HG02852 (cell line): ENCODE measurements around the gene AZU1.

ENCODE experiments used
- ATAC-seq: cut with Tn5 transposase; IDR thresholded peaks from one replicate; pipeline ENCODE4 v1.9.1; 2021; ENCODE audit warnings: mild to moderate bottlenecking, moderate library complexity; ENCODE audit not compliant: unreplicated experiment

AZU1 gene, protein sequence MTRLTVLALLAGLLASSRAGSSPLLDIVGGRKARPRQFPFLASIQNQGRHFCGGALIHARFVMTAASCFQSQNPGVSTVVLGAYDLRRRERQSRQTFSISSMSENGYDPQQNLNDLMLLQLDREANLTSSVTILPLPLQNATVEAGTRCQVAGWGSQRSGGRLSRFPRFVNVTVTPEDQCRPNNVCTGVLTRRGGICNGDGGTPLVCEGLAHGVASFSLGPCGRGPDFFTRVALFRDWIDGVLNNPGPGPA

DNA sequence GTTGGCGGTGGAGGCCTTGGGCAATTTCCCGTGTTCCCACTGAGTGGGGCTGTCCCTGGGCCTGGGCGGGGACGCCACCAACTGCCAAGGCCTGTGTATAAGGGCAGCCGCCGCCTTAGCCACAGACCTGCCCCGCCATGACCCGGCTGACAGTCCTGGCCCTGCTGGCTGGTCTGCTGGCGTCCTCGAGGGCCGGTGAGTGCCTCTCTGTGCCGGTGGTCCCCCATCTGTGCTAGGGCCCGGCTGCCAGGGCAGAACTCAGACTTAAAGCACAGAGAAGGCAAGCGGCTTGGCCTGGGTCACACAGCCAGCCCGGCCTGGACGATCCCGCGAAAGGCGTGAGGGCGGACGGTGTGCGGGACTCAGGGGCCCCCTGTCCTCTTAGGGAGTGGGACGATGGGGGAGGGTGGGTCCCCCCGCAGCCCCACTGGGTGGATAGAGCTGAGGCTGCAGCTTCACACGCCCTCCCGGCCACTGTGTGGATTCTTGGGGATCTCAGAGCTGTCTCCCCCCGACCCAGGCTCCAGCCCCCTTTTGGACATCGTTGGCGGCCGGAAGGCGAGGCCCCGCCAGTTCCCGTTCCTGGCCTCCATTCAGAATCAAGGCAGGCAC is at the start of gene AZU1:
TSS of gene AZU1 (plus strand) at position 128 of the 612 bp plus-strand sequence. CDS start at position 138, 10 bp downstream.
- ATAC-seq = no peak

DNA sequence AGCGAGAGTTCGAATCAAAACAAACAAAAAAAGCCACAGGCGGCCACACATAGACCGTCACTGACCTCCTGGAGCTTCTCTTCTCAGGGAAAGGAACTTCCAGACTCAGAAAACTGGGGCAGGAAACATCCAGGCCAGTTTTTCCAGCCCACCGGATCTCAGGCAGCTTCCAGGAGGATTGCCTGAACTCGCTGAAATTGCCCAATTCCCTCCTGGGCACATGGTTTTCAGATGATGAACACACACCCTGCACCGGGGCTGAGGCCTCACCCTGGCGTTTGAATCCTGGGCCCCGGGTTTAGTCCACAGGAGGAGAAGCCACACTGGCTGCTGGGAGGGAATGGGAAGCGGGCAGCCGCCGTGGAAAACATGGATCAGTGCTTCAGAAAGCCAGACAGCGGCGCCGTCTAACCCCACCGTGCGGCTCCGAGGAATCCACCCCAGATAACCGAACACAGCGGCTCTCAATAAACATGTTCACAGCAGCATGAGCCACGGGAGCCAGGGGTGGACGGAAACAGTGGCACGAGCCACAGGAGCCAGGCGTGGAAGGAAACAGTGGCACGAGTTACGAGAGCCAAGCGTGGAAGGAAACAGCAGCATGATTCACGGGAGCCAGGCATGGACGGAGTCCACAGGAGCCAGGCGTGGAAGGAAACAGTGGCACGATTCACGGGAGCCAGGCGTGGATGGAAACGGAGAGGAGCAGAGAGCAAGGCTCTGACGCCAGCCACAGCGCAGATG is 48.6 kb upstream of the AZU1 start:
- no peak for ATAC-seq

DNA sequence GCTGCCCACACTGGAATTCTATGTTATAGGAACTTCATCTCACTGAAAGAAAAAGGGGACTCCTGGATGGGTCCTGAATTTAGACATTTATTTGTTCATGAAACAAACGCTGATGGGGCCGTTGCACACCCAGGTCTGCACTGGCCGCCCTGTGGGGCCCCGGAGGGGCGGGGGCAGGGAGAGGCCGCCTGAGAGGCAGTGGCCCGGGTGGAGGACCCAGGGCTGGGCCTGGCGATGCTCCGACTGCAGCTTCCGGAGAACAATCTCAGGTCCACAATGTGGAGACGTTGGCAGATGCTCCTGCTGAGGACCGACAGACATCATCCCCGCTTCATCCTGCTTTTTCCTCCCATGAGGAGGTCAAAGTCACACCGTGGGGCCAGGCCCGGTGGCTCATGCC is 46.7 kb upstream of the AZU1 start:
- no peak for ATAC-seq

DNA sequence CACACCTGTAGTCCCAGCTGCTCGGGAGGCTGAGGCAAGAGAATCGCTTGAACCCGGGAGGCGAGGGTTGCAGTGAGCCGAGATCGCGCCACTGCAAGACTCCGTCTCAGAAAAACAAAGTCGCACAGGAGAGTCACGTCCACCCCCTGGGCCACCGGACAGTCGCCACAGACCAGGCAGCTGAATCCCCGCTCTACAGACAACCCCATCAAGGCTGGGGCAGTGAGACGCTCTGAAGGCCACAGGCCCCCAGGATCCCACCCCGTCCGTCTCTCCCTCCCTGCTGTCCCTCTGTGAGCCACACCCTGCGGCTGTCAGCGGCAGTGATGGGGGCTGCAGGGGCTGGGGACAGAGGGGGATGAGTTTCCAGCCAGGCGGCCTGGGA is 45.8 kb upstream of the AZU1 start:
- ATAC-seq = no peak

DNA sequence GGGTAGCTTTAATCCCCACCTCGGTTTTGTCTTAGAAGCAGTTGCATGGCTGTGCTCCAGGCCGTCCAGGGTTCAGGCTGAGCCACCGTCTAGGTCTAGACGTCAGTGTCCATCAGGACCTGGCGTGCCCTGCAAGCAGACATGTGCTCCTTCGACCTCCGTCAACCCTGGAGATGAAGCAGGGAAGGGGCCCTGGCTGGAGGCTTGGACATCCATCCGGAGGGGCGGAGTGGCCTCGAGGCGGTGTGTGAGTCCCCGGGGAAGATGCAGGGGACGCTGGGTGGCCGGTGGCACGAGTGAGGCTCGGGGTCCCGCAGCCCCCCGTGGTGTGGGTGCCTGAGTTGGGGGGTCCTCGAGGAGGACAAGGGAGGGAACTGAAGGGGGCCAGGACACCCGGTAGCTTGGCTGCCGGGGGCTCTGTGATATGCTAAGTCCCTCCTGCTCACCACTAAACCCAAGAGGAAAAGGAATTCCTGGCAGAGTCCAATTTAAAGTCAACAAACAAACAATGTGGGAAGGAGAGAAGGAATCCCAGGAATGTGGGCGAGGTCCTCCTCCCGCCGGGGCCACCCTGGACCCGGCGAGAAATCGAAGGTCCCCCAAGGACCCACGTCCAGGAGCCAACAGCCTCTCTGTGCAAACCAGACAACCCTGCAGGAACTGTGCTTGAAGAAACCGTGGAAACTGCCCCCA is 45.3 kb upstream of the AZU1 start:
- no peak for ATAC-seq

DNA sequence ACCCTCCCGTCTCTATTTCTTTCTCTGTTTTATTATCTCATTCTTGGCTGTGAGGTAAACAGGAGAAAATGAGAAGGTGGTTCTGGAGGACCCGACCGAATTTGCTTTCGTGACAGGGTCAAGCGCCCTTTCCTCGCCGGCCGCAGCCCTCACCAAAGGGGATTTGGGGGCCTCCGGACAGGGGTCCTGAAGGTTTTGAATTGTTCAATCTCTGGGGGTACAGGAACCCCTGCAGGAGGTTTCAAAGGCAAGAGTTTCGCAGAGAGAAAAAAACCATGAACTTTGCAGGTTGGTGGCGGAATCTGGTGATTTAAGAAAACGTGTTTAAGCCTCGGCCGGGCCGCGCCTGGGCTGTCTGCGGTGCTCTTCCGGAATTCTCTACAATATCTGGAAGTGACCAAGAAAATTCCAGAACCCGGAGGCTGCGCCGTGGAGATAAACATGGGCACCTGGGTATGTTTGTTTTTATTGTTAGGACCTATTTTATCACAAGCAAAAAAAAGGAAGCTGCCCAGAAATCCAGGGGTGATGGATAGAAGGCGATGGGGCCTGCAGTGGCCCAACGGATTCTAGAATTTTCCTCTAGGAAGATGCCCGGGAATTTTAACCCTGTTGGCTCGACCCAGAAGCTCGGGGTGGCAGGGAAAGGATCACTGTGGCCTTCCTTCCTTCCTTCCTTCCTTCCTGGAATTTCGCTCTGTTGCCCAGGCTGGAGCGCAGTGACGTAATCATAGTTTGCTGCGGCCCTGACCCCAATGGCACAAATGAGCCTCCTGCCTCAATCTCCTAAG is 44.6 kb upstream of the AZU1 start:
- no peak for ATAC-seq

DNA sequence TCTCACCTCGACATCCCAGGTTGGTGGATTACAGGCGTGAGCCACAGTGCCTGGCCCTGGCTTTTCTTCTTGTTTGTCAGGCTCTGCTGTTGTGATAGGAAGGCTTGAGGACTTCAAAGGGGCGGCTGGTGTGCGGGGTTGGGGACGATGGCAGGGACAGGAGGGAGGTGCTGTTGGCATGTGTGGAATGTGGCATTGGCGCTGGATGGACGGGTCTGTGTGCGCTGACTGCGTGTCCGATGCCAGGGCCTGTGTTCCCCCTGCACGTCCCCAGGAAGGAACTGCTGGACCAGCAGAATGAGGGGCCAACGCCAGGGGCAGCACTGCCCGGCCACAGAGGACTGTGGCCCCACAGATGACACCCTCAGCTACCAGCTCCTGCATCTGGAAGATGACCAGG is 43.1 kb upstream of the AZU1 start:
- ATAC-seq = no peak

DNA sequence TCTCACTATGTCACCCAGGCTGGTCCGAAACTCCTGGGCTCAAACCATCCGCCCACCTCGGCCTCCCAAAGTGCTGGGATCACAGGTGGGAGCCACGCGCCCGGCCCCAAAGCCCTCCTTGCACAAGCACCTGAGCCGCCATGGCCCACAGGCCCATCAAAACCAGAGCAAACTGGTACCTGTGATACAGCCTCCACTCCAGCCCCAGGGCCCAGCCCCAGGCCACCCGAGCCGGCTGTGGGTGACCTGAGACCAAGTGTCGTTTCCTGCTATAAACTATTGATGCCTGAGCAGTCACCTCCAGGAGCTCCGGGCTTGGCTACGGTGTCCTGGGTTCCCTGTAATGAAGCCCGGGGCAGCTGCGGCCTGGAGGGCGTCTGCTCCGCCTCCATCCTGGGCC is 40.1 kb upstream of the AZU1 start:
- ATAC-seq = no peak

DNA sequence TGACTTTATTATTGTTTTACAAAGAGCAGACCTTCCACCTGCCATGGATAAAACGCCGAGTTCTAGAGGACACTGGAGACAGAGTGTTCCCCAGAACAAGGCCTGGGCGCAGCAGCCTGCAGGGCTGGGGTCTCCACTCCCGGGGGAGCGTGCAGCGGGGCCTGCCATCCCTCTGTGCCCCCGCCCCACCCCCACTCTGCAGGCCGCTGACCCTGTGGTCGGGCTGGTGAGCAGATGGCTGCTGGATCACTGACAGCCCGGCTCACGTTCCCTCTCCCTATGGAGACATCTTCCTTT is 39.0 kb upstream of the AZU1 start:
- ATAC-seq = no peak

DNA sequence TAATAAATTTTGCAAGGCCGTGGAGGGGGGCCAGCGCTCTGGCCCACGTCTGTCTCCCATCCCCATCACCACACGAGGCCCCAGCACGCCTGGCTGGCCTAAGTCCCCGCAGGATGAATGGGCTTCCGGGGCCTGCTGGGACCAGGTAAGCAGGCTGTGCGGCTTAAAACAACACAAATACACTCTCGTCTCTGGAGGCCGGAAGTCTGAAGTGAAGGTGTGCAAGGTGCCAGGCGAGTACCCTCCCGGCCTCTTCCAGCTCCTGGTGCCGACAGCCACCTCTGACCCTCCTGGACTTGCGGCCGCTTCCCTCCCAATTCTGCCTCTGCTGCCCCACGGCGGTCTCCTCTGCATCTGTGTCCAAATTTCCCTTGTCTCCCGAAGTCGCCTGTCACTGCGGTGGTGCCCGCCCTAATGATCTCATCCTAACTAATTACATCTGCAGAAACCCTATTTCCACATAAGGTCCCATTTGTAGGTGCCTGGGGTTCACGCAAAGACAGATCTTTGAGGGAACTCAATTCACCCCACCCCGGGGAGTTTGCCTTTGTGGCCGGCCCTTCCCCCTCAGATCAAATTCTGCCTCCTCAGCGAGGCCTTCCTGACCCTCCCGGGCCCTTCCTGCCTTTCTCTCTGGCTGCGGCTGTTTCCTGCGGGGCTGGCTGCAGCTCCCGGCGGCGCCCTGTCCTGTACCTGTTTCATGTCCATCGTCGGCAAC is 38.5 kb upstream of the AZU1 start:
- ATAC-seq = no peak

DNA sequence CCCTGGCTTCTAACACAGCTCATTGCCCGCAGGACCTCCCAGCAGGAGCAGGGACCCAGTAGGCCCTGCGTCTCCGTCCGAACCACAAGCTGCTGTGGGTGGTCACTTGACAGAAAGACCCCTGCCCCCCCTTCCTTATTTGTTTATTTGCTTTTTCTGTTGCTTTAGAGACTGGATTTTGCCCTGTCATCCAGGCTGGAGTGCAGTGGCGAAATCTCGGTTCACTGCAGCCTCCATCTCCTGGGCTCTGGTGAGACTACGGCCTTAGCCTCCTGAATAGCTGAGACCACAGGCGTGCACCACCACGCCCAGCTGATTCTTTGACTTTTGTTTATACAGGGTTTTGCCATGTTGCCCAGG is 38.0 kb upstream of the AZU1 start:
- no peak for ATAC-seq

DNA sequence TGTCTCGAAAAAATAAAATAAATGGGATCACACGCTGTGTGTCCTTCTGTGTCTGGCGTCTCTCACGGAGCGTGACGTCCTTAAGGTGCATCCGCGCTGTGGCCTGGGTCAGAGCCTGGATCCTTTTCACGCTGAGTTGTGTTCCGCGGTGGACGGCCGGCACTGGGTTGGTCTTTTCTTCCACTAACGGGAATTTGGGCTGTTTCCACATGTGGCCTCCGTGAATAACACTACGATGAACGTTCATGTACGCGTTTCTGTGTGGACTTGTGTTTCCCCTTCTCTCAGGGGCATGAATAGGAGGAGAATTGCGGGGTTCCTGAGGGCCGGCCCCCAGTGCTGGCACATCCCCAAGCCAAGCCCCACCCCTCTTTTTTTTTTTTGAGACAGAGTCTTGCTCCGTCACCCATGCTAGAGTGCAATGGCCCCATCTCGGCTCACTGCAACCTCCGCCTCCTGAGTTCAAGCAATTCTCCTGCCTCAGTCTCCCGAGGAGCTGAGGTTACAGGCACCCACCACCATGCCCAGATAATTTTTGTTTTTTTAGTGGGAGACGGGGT is 36.5 kb upstream of the AZU1 start:
- no peak for ATAC-seq

DNA sequence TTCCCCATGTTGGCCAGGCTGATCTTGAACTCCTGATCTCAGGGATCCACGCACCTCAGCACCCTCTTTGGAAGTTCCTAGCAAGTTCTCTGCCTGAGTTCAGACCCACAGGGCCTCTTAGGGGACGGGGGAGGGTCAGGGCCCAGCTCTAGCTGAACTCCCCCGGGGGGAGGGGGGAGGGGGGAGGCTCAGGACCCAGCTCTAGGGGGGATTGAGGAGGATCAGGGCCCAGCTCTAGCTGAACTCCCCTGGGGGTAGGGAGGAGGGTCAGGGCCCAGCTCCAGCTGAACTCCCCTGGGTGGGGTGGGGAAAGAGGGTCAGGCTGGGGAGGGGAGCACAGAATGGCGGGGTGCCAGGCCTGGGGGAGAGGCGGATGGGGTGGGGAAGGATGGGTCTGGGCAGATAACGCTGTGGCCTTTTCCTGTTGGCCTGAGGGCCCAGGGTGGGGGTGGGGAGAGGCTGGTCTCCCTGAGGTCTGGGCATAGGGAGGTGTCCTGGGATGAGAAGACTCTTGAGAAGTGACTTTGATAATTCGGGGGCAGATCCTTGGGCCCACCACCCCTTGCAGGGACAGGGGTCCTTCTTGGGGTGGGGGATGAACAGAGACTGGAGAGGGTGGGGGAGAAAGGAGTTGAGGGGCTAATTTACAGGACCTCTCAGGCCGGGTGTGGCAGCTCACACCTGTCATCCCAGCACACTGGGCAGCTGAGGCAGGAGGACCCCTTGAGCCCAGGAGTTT is 35.9 kb upstream of the AZU1 start:
- no peak for ATAC-seq

DNA sequence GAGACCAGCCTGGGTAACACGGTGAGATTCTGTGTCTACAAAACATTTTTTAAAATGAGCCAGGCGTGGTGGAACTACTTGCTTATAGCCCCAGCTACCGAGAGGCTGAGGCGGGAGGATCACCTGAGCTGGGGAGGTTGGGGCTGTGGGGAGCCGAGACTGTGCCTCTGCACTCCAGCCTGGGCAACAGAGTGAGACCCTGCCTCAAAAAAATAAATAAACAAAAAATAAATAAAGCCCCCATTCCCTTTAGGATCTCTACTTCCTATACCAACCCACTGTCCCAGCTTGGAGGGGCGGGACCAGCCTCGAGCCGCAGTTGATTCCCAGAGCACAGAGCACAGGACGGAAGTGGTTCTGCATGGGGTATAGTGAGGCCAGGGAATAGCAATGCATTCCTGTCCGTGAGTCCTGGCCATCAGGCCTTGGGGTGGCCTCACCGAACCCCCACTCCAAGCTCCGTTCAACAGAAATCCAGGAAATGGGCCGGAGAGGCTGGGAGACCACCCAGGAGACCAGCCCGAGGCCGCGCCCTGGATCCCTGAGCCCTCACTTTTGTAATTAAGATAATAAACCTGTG is 35.2 kb upstream of the AZU1 start:
- ATAC-seq = no peak

DNA sequence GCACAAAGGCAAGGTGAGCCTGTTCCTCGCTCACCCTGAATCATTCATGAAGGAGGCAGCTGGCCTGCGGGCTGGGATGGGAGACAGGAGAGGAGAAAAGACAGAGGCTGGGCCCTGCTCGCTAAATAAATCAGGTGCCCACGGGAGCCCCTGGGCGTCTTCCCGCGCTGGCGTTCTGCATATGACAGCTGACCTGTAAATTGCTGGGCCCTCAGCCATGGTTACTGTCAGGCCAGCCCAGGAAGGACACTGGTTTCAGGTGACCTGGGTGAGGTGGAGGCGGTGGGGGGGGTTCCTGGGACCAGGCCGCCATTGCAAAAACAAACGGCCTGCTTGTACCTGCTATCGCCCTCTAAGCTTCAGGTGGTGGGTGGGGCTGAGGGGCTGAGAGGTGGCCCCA is 33.8 kb upstream of the AZU1 start:
- no peak for ATAC-seq

DNA sequence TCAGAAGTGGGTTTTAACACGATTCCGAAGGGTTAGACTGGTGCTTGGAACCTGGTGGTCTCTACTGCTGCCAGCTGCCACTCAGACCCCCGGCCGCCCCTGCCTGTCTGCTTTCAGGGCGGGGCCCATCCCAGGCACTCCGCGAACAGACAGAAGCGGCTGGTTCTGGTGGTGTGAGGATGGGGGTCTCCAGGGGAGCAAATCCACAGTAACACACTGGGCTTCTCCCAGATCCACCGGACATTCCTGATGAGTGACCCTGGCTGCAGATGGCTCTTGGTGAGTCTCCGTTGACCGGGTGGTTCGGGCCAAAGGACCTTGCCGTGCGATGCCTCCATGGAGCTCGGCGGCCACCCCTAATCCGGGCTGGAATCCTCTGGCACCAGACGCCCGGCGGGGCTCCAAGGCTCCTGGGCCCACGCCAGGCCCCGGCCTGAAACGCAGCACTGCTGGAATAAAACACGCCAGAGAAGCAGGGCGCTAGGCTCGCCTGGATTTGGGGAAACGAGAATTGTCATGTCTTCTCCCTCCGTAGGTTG is 32.5 kb upstream of the AZU1 start:
- ATAC-seq = no peak

DNA sequence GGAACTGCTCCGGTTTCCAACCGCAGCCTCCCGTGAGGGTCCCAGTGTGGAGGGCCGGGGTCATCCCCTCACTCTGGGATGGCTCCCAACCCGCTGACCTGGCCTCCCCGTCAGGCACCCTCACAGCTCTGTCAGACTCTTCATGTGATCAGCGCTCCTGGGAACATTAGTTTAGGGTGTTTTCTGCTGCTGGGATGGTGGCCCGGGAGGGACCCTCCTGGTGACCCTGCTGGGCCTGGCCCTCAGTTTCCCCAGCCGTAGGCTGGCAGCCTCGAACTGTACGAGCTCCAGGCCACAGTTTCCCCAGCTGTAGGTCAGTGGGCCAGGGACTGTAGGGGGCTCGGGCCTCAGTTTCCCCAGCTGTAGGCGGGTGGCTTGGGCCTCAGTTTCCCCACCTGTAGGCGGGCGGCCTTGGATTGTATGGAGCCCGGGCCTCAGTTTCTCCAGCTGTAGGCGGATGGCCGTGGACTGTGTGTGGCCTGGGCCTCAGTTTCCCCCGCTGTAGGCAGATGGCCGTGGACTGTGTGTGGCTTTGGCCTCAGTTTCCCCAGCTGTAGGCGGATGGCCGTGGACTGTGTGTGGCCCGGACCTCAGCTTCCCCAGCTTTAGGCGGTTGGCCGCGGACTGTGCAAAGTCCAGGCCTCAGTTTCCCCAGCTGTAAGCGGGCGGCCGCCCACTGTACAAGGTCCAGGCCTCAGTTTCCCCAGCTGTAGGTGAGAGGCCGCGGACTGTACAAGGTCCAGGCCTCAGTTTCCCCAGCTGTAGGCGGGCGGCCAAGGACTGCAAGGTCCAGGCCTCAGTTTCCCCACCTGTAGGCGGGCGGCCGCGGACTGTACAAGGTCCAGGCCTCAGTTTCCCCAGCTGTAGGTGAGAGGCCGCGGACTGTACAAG is 31.7 kb upstream of the AZU1 start:
- no peak for ATAC-seq
